HEK293 (cell line): ENCODE measurements around the gene TRUB2.

Source experiments
- CTCF ChIA-PET: fragments of 350-600 bp; formaldehyde crosslinking; extraction: SDS; loops from one replicate; lab custom pipeline; 2021; ENCODE audit warnings: antibody characterized with exemption; lab: Yijun Ruan, JAX
- POLR2A ChIA-PET: fragments of 300-600 bp; formaldehyde crosslinking; extraction: SDS; loops from one replicate; lab custom pipeline; 2020; ENCODE audit warnings: antibody characterized with exemption, inconsistent platforms; lab: Yijun Ruan, JAX
- H3K27ac ChIP-seq: fragments of 200-500 bp; sonication (Bioruptor generic); 2 replicates; pipeline ENCODE4 v1.5.1; 2014; ENCODE audit warnings: low read depth, low read length, control low read depth, inconsistent platforms; ENCODE audit errors: extremely low read depth
- H3K36me3 ChIP-seq, 2 experiments: fragments of 200-500 bp in 1 of 2; sonication (Bioruptor generic) in 1 of 2; 1 replicate in 1 of 2; 2 replicates in 1 of 2; pipeline ENCODE4 v1.5.1; 2014 to 2017; ENCODE audit warnings: inconsistent platforms in 2 of 2, low read length in 2 of 2; ENCODE audit not compliant: control insufficient read depth in 2 of 2, insufficient read depth in 1 of 2
- H3K4me1 ChIP-seq: fragments of 200-500 bp; sonication (Bioruptor generic); 2 replicates; pipeline ENCODE4 v1.5.1; 2014; ENCODE audit warnings: mild to moderate bottlenecking, low read length, inconsistent platforms; ENCODE audit not compliant: control insufficient read depth, insufficient read depth
- H3K4me3 ChIP-seq: 2 replicates; pipeline ENCODE4 v1.5.1; 2011; ENCODE audit warnings: low read depth, mild to moderate bottlenecking, control low read depth, low read length, moderate library complexity
- H3K9me3 ChIP-seq: fragments of 200-500 bp; sonication (Bioruptor generic); 2 replicates; pipeline ENCODE4 v1.5.1; 2014; ENCODE audit warnings: low read depth, low read length, inconsistent platforms; ENCODE audit not compliant: control insufficient read depth, insufficient read depth
- PRDM4 ChIP-seq: fragments of 450-650 bp; formaldehyde crosslinking; IDR thresholded peaks from 2 replicates; pipeline ENCODE4 v1.5.1; 2017; ENCODE audit warnings: missing biosample characterization, missing genetic modification characterization
- REPIN1 ChIP-seq: fragments of 450-650 bp; formaldehyde crosslinking; IDR thresholded peaks from 2 replicates; pipeline ENCODE4 v1.5.1; 2017; ENCODE audit warnings: missing biosample characterization, missing genetic modification characterization, low read depth
- SCRT1 ChIP-seq: fragments of 450-650 bp; formaldehyde crosslinking; IDR thresholded peaks from 2 replicates; pipeline ENCODE4 v1.5.1; 2016; ENCODE audit warnings: missing biosample characterization, missing genetic modification characterization, borderline replicate concordance
- SCRT2 ChIP-seq: fragments of 450-650 bp; formaldehyde crosslinking; IDR thresholded peaks from 2 replicates; pipeline ENCODE4 v1.5.1; 2016; ENCODE audit warnings: missing biosample characterization, missing genetic modification characterization
- SP7 ChIP-seq: fragments of 450-650 bp; formaldehyde crosslinking; IDR thresholded peaks from 2 replicates; pipeline ENCODE4 v1.5.1; 2016; ENCODE audit warnings: missing biosample characterization, missing genetic modification characterization
- TRIM28 ChIP-seq: IDR thresholded peaks from 2 replicates; pipeline ENCODE4 v1.6.1; 2011; ENCODE audit warnings: low read length, control low read depth, borderline replicate concordance
- WT1 ChIP-seq: fragments of 450-650 bp; formaldehyde crosslinking; IDR thresholded peaks from 2 replicates; pipeline ENCODE4 v1.5.1; 2016; ENCODE audit warnings: missing biosample characterization, missing genetic modification characterization
- ZBTB20 ChIP-seq: fragments of 450-650 bp; formaldehyde crosslinking; IDR thresholded peaks from 2 replicates; pipeline ENCODE4 v1.5.1; 2016; ENCODE audit warnings: missing biosample characterization, missing genetic modification characterization
- ZBTB44 ChIP-seq: fragments of 450-650 bp; IDR thresholded peaks from 2 replicates; pipeline ENCODE4 v1.5.1; 2018; ENCODE audit warnings: missing biosample characterization, mild to moderate bottlenecking, missing genetic modification characterization
- ZFP41 ChIP-seq: fragments of 450-650 bp; formaldehyde crosslinking; IDR thresholded peaks from 2 replicates; pipeline ENCODE4 v1.5.1; 2016; ENCODE audit warnings: missing biosample characterization, missing genetic modification characterization, borderline replicate concordance
- ZNF155 ChIP-seq: fragments of 450-650 bp; formaldehyde crosslinking; IDR thresholded peaks from 2 replicates; pipeline ENCODE4 v1.5.1; 2016; ENCODE audit warnings: missing biosample characterization, missing genetic modification characterization
- ZNF175 ChIP-seq: fragments of 450-650 bp; formaldehyde crosslinking; IDR thresholded peaks from 2 replicates; pipeline ENCODE4 v1.5.1; 2016; ENCODE audit warnings: missing biosample characterization, missing genetic modification characterization
- ZNF2 ChIP-seq: fragments of 450-650 bp; formaldehyde crosslinking; IDR thresholded peaks from 2 replicates; pipeline ENCODE4 v1.5.1; 2016; ENCODE audit warnings: missing biosample characterization, missing genetic modification characterization
- ZNF23 ChIP-seq: fragments of 450-650 bp; formaldehyde crosslinking; IDR thresholded peaks from 2 replicates; pipeline ENCODE4 v1.5.1; 2016; ENCODE audit warnings: missing biosample characterization, missing genetic modification characterization, borderline replicate concordance
- ZNF324 ChIP-seq: fragments of 450-650 bp; formaldehyde crosslinking; IDR thresholded peaks from 2 replicates; pipeline ENCODE4 v1.5.1; 2016; ENCODE audit warnings: missing biosample characterization, missing genetic modification characterization
- ZNF416 ChIP-seq: fragments of 450-650 bp; formaldehyde crosslinking; IDR thresholded peaks from 2 replicates; pipeline ENCODE4 v1.5.1; 2016; ENCODE audit warnings: missing biosample characterization, missing genetic modification characterization
- ZNF548 ChIP-seq: fragments of 450-650 bp; formaldehyde crosslinking; IDR thresholded peaks from 2 replicates; pipeline ENCODE4 v1.5.1; 2016; ENCODE audit warnings: missing biosample characterization, missing genetic modification characterization
- ZNF561 ChIP-seq: fragments of 450-650 bp; IDR thresholded peaks from 2 replicates; pipeline ENCODE4 v1.5.1; 2018; ENCODE audit warnings: missing biosample characterization, missing genetic modification characterization, borderline replicate concordance
- ZNF624 ChIP-seq: fragments of 450-650 bp; formaldehyde crosslinking; IDR thresholded peaks from 2 replicates; pipeline ENCODE4 v1.5.1; 2017; ENCODE audit warnings: missing biosample characterization, missing genetic modification characterization
- ZSCAN18 ChIP-seq: fragments of 450-650 bp; formaldehyde crosslinking; IDR thresholded peaks from 2 replicates; pipeline ENCODE4 v1.5.1; 2016; ENCODE audit warnings: missing biosample characterization, missing genetic modification characterization

Gene TRUB2

GRCh38 chr9:128358090-128358489, 35.8 kb upstream of the TRUB2 start:
- Histone ChIP-seq H3K27ac (no peak overlapping the region), H3K4me1 (no peaks in the 10 kb centered on the region), H3K4me3 (no peak overlapping the region), H3K9me3 (no peaks in the 10 kb centered on the region), H3K36me3 (peaks cover 0 to 42% of the 10 kb centered on the region in 2 experiments; a peak in 2 of 3 replicates)
- CTCF ChIA-PET, result interaction anchor here (0.6 to 0.9 kb wide), 3 partner anchors 17 to 244 kb away, joined by 3 read pairs; no protein-coding TSS in a partner anchor
- POLR2A ChIA-PET, result interaction anchor here (1.0 kb wide), 1 partner anchor 13 kb away, joined by 7 read pairs; the partner anchor contains the start of gene URM1
- TF ChIP-seq ZNF2 (tag by site-specific recombination) (no peak), ZBTB44 (tag by site-specific recombination) (no peak), ZBTB20 (tag by site-specific recombination) (no peak), REPIN1 (tag by site-specific recombination) (no peak), PRDM4 (tag by site-specific recombination) (no peak)

- CTCF ChIA-PET, result no interaction called here
- no peak overlapping the region for H3K27ac ChIP-seq
- H3K4me3 ChIP-seq, result no peak overlapping the region
- no peaks in the 10 kb centered on the region for H3K9me3 ChIP-seq
- TF ChIP-seq ZNF416 (tag by site-specific recombination), result no peak
- no peak for TF ChIP-seq ZFP41
- no peak for TF ChIP-seq WT1 (tag by site-specific recombination)
- no peak for TF ChIP-seq ZNF561 (tag by site-specific recombination)
- no peak for TF ChIP-seq ZNF324 (tag by site-specific recombination)
- no peak for TF ChIP-seq ZNF548
- no peak for TF ChIP-seq ZSCAN18 (tag by site-specific recombination)
- no peak for TF ChIP-seq SP7 (tag by site-specific recombination)
- no peak for TF ChIP-seq ZNF175 (tag by site-specific recombination)
- TF ChIP-seq ZNF624 (tag by site-specific recombination), result no peak
- no peak for TF ChIP-seq ZNF23 (tag by site-specific recombination)
- TF ChIP-seq ZNF155 (tag by site-specific recombination), result no peak
- POLR2A ChIA-PET, result no interaction called here
- H3K4me1 ChIP-seq, result no peaks in the 10 kb centered on the region
- H3K36me3 ChIP-seq, result peaks cover 0 to 54% of the 10 kb centered on the region in 2 experiments; a peak in 2 of 3 replicates
Measured at GRCh38 chr9:128355451-128355850, 33.2 kb upstream of the TRUB2 start.

GRCh38 chr9:128349772-128350171, 27.5 kb upstream of the TRUB2 start:
- Histone ChIP-seq H3K27ac (no peak overlapping the region), H3K4me3 (no peak overlapping the region), H3K9me3 (no peaks in the 10 kb centered on the region), H3K36me3 (peaks cover 6 to 71% of the 10 kb centered on the region in 2 experiments; a peak in 2 of 3 replicates), H3K4me1 (no peaks in the 10 kb centered on the region)
- TF ChIP-seq SCRT2 (tag by site-specific recombination) (peak; percentile 98), SCRT1 (tag by site-specific recombination) (peak; percentile 98), TRIM28 (no peak)
- ChIA-PET CTCF (interaction anchor here (0.9 to 1.6 kb wide), 4 partner anchors 12 to 89 kb away, joined by 3 to 5 read pairs (median 4); no protein-coding TSS in a partner anchor), POLR2A (interaction anchor here (1.1 to 1.8 kb wide), 2 partner anchors 8 to 12 kb away, joined by 3 to 4 read pairs; no protein-coding TSS in a partner anchor)
